ENCODE measurements around the gene FKBP11.

FKBP11 gene

DNA sequence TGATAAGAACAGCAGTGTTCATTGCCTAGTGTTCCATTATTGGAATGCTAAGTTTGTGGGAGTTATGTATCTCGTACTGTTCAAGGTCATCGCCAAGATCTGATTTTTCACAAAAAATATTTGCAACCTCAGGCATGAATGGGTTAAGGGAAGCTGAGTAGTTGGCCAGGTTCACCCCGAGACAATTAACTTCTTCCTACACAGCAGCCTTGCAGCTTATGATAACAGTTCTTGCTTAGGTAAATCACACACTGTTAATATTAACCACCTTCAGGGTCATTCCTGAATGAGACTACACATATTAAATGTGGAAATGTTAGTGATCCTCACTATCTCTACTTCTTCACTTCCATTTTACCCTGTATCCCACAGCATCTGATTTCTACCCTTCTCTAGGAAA lies 18.0 kb downstream of the FKBP11 start:
- peaks cover 6% of the 10 kb centered on the region for H3K4me1 ChIP-seq (ENCODE audit: control insufficient read depth, insufficient read depth, low read length)
- H3K9ac ChIP-seq (ENCODE audit: low read length in 2 of 2): no peak overlapping the region
- H3K27ac ChIP-seq (ENCODE audit: low read length): no peak overlapping the region
- no peaks in the 10 kb centered on the region for H3K9me3 ChIP-seq (ENCODE audit: control insufficient read depth in 2 of 2, low read length in 2 of 2)
- H3K36me3 ChIP-seq (ENCODE audit: control insufficient read depth in 2 of 2, insufficient read depth in 2 of 2, low read length in 2 of 2): no peaks in the 10 kb centered on the region
- H3K4me3 ChIP-seq (ENCODE audit: low read length in 2 of 2): no peak overlapping the region
- H3K27me3 ChIP-seq (ENCODE audit: control insufficient read depth in 1 of 2, insufficient read depth in 2 of 2, low read length in 2 of 2): no peaks in the 10 kb centered on the region

DNA sequence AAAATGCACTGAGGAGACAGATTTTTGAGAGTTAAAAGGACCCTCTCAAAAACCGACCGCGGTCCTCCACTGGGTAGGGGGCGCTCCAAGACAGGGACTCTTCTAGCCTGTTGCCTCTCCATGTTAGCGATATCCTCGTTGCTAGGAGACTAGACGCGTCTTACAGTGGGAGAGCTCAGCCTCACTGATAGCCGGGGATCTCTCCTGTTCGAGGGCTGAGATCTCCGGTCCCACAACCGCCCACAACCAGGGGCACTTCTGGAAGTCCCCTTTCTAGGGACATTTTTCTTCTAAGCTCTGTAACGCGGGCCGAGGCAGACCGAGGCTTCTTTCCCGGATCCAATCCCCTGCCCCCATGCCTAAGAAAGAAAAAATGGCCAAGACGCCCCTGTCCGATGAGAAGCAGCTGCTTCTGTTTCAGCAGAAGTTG lies 21.3 kb downstream of the FKBP11 start:
- Histone ChIP-seq H3K4me1 (ENCODE audit: control insufficient read depth, insufficient read depth, low read length) (peaks cover 6% of the 10 kb centered on the region), H3K4me3 (ENCODE audit: low read length in 2 of 2) (peak overlapping the region; percentile 69 to 75), H3K27me3 (ENCODE audit: control insufficient read depth in 1 of 2, insufficient read depth in 2 of 2, low read length in 2 of 2) (no peaks in the 10 kb centered on the region), H3K36me3 (ENCODE audit: control insufficient read depth in 2 of 2, insufficient read depth in 2 of 2, low read length in 2 of 2) (no peaks in the 10 kb centered on the region), H3K9me3 (ENCODE audit: control insufficient read depth in 2 of 2, low read length in 2 of 2) (no peaks in the 10 kb centered on the region), H3K27ac (ENCODE audit: low read length) (no peak overlapping the region), H3K9ac (ENCODE audit: low read length in 2 of 2) (peak overlapping the region; percentile 29 to 50)

DNA sequence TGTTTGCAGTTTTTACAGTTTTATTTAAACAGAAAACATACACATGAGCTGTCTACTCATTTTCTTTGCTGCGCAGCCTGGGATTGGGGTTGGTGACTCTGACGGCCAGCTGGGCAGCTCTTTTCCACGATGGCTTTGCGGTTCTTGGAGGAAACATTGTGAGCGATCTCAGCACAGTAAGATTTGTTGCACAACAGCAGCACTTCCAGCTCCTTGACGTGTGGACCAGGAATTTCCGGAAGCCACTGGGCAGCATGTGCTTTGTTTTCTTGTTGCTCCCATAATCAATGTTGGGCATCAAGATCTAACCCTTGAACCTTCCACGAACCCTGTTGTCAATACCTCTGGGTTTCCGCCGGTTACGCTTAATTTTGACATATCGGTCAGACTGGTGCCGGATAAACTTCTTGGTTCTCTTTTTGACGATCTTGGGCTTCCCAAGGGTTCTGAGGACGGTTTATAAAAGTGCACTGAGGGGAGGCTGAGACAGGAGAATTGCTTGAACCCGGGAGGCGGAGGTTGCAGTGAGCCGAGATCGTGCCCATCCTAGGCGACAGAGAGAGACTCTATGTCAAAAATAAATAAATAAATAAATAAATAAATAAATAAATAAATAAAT lies 21.8 kb downstream of the FKBP11 start:
- Histone ChIP-seq H3K9me3 (ENCODE audit: control insufficient read depth in 2 of 2, low read length in 2 of 2) (no peaks in the 10 kb centered on the region), H3K27me3 (ENCODE audit: control insufficient read depth in 1 of 2, insufficient read depth in 2 of 2, low read length in 2 of 2) (no peaks in the 10 kb centered on the region), H3K36me3 (ENCODE audit: control insufficient read depth in 2 of 2, insufficient read depth in 2 of 2, low read length in 2 of 2) (no peaks in the 10 kb centered on the region), H3K4me1 (ENCODE audit: control insufficient read depth, insufficient read depth, low read length) (peaks cover 6% of the 10 kb centered on the region), H3K4me3 (ENCODE audit: low read length in 2 of 2) (peak overlapping the region in 1 of 2 donors; percentile 35), H3K27ac (ENCODE audit: low read length) (no peak overlapping the region), H3K9ac (ENCODE audit: low read length in 2 of 2) (no peak overlapping the region)

DNA sequence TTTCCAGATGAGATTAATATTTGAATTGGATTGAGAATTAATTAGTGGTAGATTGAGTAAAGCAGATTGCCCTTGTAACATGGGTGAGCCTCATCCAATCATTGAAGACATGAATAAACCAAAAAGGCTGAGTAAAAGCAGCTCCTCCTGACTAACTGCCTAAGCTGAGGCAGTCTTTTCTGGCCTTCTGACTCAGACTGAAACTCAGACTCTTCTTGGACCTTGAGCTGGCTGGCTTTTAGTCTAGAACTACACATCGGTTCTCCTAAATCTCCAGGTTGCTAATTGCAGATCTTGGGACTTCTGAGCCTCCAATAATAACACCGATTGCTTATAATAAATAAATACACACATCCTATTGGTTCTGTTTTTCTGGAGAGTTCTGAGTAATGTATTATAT lies 24.0 kb downstream of the FKBP11 start:
- H3K27ac ChIP-seq (ENCODE audit: low read length): no peak overlapping the region
- H3K27me3 ChIP-seq (ENCODE audit: control insufficient read depth in 1 of 2, insufficient read depth in 2 of 2, low read length in 2 of 2): no peaks in the 10 kb centered on the region
- H3K9me3 ChIP-seq (ENCODE audit: control insufficient read depth in 2 of 2, low read length in 2 of 2): no peaks in the 10 kb centered on the region
- no peak overlapping the region for H3K9ac ChIP-seq (ENCODE audit: low read length in 2 of 2)
- peaks cover 6% of the 10 kb centered on the region for H3K4me1 ChIP-seq (ENCODE audit: control insufficient read depth, insufficient read depth, low read length)
- H3K4me3 ChIP-seq (ENCODE audit: low read length in 2 of 2): no peak overlapping the region
- H3K36me3 ChIP-seq (ENCODE audit: control insufficient read depth in 2 of 2, insufficient read depth in 2 of 2, low read length in 2 of 2): no peaks in the 10 kb centered on the region

DNA sequence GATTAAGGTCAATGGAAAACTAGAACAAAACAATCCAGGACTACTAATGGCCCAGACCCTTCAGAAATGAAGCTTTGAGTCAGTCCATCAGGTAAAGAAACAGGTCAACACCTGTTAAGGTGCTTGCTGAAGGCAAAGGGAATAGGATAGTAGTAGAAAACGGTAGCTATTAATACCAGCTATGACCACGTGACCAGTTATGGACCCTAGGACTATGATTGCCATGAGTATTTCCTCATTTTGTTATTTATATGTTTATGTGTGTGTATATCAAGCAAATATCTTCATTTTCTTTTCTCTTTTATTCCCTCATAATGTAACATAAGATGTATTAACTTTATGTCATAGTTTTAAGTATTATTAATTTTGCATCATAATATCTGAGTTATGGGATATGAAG lies 25.6 kb downstream of the FKBP11 start:
- H3K9ac ChIP-seq (ENCODE audit: low read length in 2 of 2): no peak overlapping the region
- no peak overlapping the region for H3K4me3 ChIP-seq (ENCODE audit: low read length in 2 of 2)
- no peaks in the 10 kb centered on the region for H3K27me3 ChIP-seq (ENCODE audit: control insufficient read depth in 1 of 2, insufficient read depth in 2 of 2, low read length in 2 of 2)
- no peaks in the 10 kb centered on the region for H3K9me3 ChIP-seq (ENCODE audit: control insufficient read depth in 2 of 2, low read length in 2 of 2)
- H3K36me3 ChIP-seq (ENCODE audit: control insufficient read depth in 2 of 2, insufficient read depth in 2 of 2, low read length in 2 of 2): no peaks in the 10 kb centered on the region
- no peak overlapping the region for H3K27ac ChIP-seq (ENCODE audit: low read length)
- H3K4me1 ChIP-seq (ENCODE audit: control insufficient read depth, insufficient read depth, low read length): peaks cover 6% of the 10 kb centered on the region

DNA sequence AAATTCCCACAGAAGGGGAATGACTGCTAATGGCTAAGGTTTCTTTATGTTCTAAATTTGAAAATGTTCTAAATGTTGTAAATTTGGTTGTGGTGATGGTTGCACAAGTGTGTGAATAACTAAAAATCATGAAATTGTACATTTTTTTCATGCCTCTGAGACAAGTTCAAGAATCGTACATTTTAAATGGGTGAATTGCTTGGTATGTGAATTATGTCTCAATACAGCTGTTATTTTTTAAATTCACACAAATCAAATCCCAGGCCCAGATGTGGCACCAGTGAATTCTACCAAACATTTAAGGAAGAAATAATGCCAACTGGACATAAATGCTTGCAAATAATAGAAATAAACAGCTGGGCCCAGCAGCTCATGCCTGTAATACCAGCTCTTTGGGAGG lies 31.0 kb downstream of the FKBP11 start:
- H3K27ac ChIP-seq (ENCODE audit: low read length): no peak overlapping the region
- H3K36me3 ChIP-seq (ENCODE audit: control insufficient read depth in 2 of 2, insufficient read depth in 2 of 2, low read length in 2 of 2): no peaks in the 10 kb centered on the region
- no peaks in the 10 kb centered on the region for H3K9me3 ChIP-seq (ENCODE audit: control insufficient read depth in 2 of 2, low read length in 2 of 2)
- no peak overlapping the region for H3K9ac ChIP-seq (ENCODE audit: low read length in 2 of 2)
- peaks cover 10 to 11% of the 10 kb centered on the region in 2 donors for H3K27me3 ChIP-seq (ENCODE audit: control insufficient read depth in 1 of 2, insufficient read depth in 2 of 2, low read length in 2 of 2)
- peaks cover 9% of the 10 kb centered on the region for H3K4me1 ChIP-seq (ENCODE audit: control insufficient read depth, insufficient read depth, low read length)
- no peak overlapping the region for H3K4me3 ChIP-seq (ENCODE audit: low read length in 2 of 2)

DNA sequence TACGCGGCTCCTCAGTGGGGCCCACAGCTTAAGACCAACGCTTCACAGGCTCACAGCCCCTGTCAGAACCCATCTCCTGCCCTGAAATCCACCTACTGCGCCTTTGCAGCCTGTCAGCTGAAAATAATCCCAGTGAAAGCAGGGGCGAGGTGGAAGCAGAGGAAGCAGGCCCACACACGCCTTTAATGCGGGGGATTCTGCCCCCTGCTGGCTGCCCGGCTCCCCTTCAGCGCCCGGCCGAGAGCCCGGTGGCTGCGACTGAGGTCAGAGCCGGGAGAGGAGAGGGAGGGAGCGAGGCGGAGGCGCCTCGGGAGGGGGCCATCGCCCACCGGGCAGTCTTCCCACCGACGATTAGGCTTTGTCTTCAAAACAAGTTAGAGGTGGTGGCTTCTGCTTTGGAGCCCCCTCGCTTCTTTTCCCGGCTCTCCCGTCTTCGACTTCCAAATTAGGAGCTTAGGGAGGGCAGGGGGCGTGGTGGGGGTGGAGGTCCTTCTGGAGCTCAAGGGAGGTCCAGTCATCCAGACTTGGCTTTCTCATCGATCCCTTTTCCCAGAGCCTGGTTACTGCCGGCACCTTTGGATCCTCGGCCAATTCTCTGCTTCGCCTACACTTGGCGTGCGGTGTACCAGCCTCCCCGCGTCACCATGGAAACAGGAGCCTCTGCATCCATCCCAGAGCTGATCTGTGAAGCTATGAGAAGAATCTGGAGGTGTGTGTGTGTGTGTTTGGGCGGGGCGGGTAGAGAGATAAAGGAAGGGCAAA lies 34.5 kb downstream of the FKBP11 start:
- Histone ChIP-seq H3K36me3 (ENCODE audit: control insufficient read depth in 2 of 2, insufficient read depth in 2 of 2, low read length in 2 of 2) (no peaks in the 10 kb centered on the region), H3K27ac (ENCODE audit: low read length) (no peak overlapping the region), H3K4me1 (ENCODE audit: control insufficient read depth, insufficient read depth, low read length) (peaks cover 9% of the 10 kb centered on the region), H3K9ac (ENCODE audit: low read length in 2 of 2) (peak overlapping the region; percentile 60 to 68), H3K9me3 (ENCODE audit: control insufficient read depth in 2 of 2, low read length in 2 of 2) (no peaks in the 10 kb centered on the region), H3K27me3 (ENCODE audit: control insufficient read depth in 1 of 2, insufficient read depth in 2 of 2, low read length in 2 of 2) (peaks cover 11 to 14% of the 10 kb centered on the region in 2 donors), H3K4me3 (ENCODE audit: low read length in 2 of 2) (peak overlapping the region; percentile 51 to 66)

DNA sequence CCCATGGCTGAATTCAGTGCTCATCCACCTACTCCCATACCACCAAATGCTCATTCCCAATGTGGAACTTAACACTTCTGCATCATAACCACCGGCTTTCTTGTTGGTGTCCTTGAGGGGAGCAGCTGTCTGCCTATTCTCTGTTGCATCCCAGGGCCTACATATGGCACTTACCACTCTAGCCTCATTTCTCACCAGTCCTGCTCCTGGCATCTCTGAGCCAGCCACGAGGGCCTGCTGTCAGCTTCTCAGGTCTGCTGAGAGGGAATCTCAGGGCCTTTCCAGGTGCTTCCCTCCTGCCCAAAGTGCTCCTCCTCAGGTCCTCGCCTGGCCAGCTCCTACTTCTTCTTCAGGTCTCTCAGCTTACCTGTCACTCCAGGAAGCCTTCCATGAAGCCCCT lies 35.6 kb downstream of the FKBP11 start:
- H3K27ac ChIP-seq (ENCODE audit: low read length): no peak overlapping the region
- peaks cover 9% of the 10 kb centered on the region for H3K4me1 ChIP-seq (ENCODE audit: control insufficient read depth, insufficient read depth, low read length)
- H3K9ac ChIP-seq (ENCODE audit: low read length in 2 of 2): no peak overlapping the region
- H3K4me3 ChIP-seq (ENCODE audit: low read length in 2 of 2): no peak overlapping the region
- no peaks in the 10 kb centered on the region for H3K36me3 ChIP-seq (ENCODE audit: control insufficient read depth in 2 of 2, insufficient read depth in 2 of 2, low read length in 2 of 2)
- H3K9me3 ChIP-seq (ENCODE audit: control insufficient read depth in 2 of 2, low read length in 2 of 2): no peaks in the 10 kb centered on the region
- peaks cover 11 to 14% of the 10 kb centered on the region in 2 donors for H3K27me3 ChIP-seq (ENCODE audit: control insufficient read depth in 1 of 2, insufficient read depth in 2 of 2, low read length in 2 of 2)

DNA sequence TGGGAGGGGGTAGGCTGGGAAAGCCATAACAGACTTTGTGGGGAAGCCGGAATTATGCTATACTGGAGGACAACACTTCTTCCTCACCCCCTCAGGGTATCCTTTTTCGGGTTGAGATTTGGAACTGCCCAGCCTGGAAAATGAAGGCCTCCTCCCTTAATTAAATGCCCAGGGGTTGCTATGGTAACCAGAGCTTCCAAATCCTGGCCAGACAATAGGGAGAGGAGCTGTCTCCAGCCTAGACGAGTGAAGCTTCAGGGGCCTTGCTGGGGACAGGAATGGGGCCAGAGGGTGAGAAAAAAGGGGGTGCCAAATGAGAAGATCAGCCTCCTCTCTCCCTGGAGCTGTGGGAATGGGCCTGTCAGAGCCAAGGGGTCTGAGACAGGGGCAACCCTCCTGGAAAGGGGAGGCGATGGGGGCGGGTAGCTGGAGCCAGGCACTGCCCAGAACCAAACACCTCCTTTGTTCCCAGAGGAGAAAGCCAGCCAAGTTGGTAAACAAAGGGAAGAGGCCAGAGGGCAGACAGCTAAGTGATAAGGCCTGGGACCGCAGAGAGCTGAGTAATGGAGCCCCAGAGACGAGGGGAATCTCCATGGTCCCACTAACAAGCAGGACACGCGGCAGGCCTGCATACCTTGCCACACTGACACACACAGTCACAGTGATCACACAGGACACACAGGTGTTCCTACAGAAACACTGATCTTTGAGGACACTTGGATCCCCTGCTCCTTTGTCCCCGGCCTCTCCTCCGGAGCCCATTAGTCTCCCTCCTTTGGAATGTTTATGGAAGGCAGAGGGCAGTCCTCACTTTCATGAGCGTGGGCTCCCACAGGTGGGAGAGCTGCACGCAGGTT lies 41.8 kb downstream of the FKBP11 start:
- no peak overlapping the region for H3K4me3 ChIP-seq (ENCODE audit: low read length in 2 of 2)
- H3K27me3 ChIP-seq (ENCODE audit: control insufficient read depth in 1 of 2, insufficient read depth in 2 of 2, low read length in 2 of 2): peaks cover 19 to 23% of the 10 kb centered on the region in 2 donors
- peaks cover 5% of the 10 kb centered on the region for H3K4me1 ChIP-seq (ENCODE audit: control insufficient read depth, insufficient read depth, low read length)
- no peaks in the 10 kb centered on the region for H3K9me3 ChIP-seq (ENCODE audit: control insufficient read depth in 2 of 2, low read length in 2 of 2)
- H3K36me3 ChIP-seq (ENCODE audit: control insufficient read depth in 2 of 2, insufficient read depth in 2 of 2, low read length in 2 of 2): no peaks in the 10 kb centered on the region
- H3K27ac ChIP-seq (ENCODE audit: low read length): no peak overlapping the region
- no peak overlapping the region for H3K9ac ChIP-seq (ENCODE audit: low read length in 2 of 2)

DNA sequence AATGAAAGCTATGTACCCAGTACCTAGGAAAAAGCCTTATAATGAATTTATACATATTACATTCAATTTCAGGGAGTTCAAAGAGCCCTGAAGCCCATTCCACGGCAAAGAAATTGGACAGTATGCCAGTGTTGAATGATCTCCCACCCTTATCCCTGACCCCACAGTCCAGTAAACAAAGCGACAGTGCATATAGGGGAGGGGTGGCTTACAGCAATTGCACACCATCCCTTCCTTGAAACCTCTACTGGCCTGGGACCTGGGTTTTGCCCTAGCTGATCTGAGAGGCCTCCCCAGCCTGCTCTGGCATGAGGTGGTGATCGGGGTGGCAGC lies 42.4 kb downstream of the FKBP11 start:
- H3K9ac ChIP-seq (ENCODE audit: low read length in 2 of 2): no peak overlapping the region
- no peak overlapping the region for H3K4me3 ChIP-seq (ENCODE audit: low read length in 2 of 2)
- H3K36me3 ChIP-seq (ENCODE audit: control insufficient read depth in 2 of 2, insufficient read depth in 2 of 2, low read length in 2 of 2): no peaks in the 10 kb centered on the region
- no peak overlapping the region for H3K27ac ChIP-seq (ENCODE audit: low read length)
- peaks cover 19 to 23% of the 10 kb centered on the region in 2 donors for H3K27me3 ChIP-seq (ENCODE audit: control insufficient read depth in 1 of 2, insufficient read depth in 2 of 2, low read length in 2 of 2)
- peaks cover 5% of the 10 kb centered on the region for H3K4me1 ChIP-seq (ENCODE audit: control insufficient read depth, insufficient read depth, low read length)
- no peaks in the 10 kb centered on the region for H3K9me3 ChIP-seq (ENCODE audit: control insufficient read depth in 2 of 2, low read length in 2 of 2)

Data from stomach smooth muscle (tissue), 2 donors.